Measurements from ENCODE around the gene MYO15A.

MYO15A gene

DNA sequence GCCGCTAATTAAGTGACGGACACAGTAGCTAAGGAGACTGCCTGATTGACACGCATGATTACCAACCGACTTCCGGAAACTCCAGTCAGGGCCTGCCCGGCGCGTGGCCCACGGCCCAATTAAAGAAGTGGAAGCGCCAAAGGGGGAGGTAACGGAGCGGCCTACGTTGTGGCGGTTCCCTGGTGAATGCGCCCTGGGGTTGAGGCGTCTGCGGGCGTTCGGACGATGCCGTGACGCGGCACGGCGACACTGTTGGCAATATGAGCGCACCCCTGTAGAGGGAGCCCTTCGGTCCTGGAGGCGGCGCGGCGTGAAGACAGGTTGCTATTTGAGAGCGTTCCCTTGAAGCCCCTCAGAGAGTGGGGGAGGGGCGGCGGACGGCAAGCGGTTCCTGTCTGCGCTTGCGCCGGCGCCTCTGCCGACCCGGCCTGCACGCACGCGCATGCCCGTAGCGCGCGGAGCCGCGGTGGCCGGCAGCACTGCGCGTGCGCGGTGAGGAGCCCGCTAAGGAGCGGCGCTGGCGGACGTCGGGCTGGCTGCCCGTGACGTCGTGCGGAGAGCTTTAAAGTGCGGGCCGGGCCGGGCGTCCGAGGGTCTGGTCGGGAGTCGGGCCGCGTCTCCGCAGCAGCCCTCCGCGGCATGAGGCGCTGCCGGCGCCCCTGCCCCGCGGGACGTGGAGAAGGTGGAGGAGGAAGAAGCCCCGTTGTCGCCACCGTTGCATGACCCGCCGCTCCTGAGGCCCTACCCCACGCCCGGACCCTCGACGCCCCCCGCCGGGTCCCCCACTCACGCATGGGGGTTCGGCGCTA lies 75.0 kb downstream of the MYO15A start, which contains the start of gene ALKBH5:
TSS of gene ALKBH5 (plus strand) at position 495 of the 809 bp plus-strand sequence. CDS start 416 bp downstream, outside the sequence.
- H3K27ac ChIP-seq (ENCODE audit: low read length) = peak within 1 kb of the TSS; percentile 40
- peaks cover 14% of the 10 kb centered on the region for H3K4me1 ChIP-seq (ENCODE audit: insufficient read depth, low read length)
- H3K27me3 ChIP-seq (ENCODE audit: insufficient read depth, low read length) = no peaks in the 10 kb centered on the region
- H3K9me3 ChIP-seq (ENCODE audit: insufficient read depth, low read depth, low read length) = no peaks in the 10 kb centered on the region
- H3K9ac ChIP-seq (ENCODE audit: low read depth, low read length) = peak within 1 kb of the TSS; percentile 94; the same call in 1 of the 2 replicates
- peak within 1 kb of the TSS; percentile 88 for H3K4me3 ChIP-seq (ENCODE audit: low read length)
- H3K36me3 ChIP-seq (ENCODE audit: insufficient read depth, low read depth, low read length) = peaks cover 29% of the 10 kb centered on the region

DNA sequence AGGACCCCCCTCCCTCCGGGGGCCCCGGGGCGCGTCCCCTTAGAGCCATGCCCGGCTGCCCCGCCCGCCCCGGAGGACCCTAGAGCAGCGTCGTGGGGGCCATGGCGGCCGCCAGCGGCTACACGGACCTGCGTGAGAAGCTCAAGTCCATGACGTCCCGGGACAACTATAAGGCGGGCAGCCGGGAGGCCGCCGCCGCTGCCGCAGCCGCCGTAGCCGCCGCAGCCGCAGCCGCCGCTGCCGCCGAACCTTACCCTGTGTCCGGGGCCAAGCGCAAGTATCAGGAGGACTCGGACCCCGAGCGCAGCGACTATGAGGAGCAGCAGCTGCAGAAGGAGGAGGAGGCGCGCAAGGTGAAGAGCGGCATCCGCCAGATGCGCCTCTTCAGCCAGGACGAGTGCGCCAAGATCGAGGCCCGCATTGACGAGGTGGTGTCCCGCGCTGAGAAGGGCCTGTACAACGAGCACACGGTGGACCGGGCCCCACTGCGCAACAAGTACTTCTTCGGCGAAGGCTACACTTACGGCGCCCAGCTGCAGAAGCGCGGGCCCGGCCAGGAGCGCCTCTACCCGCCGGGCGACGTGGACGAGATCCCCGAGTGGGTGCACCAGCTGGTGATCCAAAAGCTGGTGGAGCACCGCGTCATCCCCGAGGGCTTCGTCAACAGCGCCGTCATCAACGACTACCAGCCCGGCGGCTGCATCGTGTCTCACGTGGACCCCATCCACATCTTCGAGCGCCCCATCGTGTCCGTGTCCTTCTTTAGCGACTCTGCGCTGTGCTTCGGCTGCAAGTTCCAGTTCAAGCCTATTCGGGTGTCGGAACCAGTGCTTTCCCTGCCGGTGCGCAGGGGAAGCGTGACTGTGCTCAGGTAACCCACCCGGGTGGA lies 75.8 kb downstream of the MYO15A start:
- H3K9me3 ChIP-seq (ENCODE audit: insufficient read depth, low read depth, low read length) = no peaks in the 10 kb centered on the region
- peak overlapping the region; percentile 94 for H3K9ac ChIP-seq (ENCODE audit: low read depth, low read length)
- H3K4me3 ChIP-seq (ENCODE audit: low read length) = peak overlapping the region; percentile 88
- H3K27ac ChIP-seq (ENCODE audit: low read length) = no peak overlapping the region
- peaks cover 32% of the 10 kb centered on the region for H3K36me3 ChIP-seq (ENCODE audit: insufficient read depth, low read depth, low read length)
- H3K27me3 ChIP-seq (ENCODE audit: insufficient read depth, low read length) = no peaks in the 10 kb centered on the region
- peaks cover 14% of the 10 kb centered on the region for H3K4me1 ChIP-seq (ENCODE audit: insufficient read depth, low read length)

DNA sequence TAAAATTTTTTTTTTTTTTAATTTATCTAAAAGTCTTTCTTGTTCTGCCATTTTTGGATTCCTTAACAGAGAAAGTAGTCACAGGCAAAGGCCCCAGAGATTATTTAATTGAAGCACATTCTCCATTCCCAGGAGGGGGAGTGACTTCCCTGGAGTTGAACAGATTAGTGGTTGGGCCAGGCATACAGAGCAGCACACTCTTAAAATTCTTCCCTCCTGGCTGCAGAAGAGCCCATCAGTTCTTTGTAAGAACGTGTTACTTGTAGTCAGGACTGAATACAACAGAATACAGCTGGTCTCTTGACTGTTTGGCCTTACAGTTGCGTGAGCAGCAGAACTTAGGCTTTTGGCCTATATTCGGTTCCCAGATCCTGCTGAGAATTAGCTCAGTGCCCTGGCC lies 76.8 kb downstream of the MYO15A start:
- peak overlapping the region; percentile 88 for H3K4me3 ChIP-seq (ENCODE audit: low read length)
- peaks cover 37% of the 10 kb centered on the region for H3K36me3 ChIP-seq (ENCODE audit: insufficient read depth, low read depth, low read length)
- peak overlapping the region; percentile 94; the same call in 1 of the 2 replicates for H3K9ac ChIP-seq (ENCODE audit: low read depth, low read length)
- H3K27me3 ChIP-seq (ENCODE audit: insufficient read depth, low read length) = no peaks in the 10 kb centered on the region
- H3K27ac ChIP-seq (ENCODE audit: low read length) = no peak overlapping the region
- peaks cover 14% of the 10 kb centered on the region for H3K4me1 ChIP-seq (ENCODE audit: insufficient read depth, low read length)
- no peaks in the 10 kb centered on the region for H3K9me3 ChIP-seq (ENCODE audit: insufficient read depth, low read depth, low read length)

DNA sequence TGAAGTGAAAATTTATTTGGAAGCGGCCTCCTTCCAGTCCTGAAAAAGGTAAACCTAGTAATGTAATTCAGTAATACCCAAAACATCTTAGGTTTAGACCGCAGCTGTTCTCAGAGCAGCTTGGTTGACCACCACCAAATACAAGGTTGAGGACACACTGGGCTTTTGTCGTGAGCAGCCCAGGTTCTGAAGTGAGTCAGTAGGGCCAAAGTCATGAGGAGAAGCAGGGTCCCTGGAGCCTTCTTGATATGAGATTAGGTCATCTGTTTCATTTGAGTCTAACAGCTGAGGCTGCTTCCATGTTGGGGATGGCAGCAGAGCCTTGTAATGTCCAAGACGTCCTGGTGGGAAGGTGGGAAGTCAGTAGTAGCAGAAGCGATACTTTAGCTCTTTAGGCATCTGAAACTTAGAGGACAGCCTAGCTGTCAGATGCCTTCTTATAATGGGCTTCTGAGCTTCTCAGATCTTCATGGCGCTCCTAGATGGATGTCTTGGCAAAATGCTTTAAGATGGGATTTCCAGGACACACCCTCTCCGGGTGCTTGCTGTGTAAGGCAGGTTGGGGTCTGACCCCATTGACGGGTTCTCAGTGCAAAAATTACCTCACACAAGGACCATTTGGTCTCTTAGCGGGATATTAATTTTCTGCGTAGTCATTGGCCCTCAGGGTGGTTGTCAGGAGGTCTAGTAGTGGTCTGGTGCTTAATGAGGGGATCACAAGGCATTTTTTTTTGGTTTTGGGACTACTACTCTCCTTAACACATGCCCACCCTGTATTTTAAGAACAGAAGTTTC lies 77.5 kb downstream of the MYO15A start:
- Histone ChIP-seq H3K27me3 (ENCODE audit: insufficient read depth, low read length) (no peaks in the 10 kb centered on the region), H3K4me1 (ENCODE audit: insufficient read depth, low read length) (peaks cover 14% of the 10 kb centered on the region), H3K9ac (ENCODE audit: low read depth, low read length) (peak overlapping the region; percentile 94; the same call in 1 of the 2 replicates), H3K9me3 (ENCODE audit: insufficient read depth, low read depth, low read length) (no peaks in the 10 kb centered on the region), H3K36me3 (ENCODE audit: insufficient read depth, low read depth, low read length) (peaks cover 37% of the 10 kb centered on the region), H3K4me3 (ENCODE audit: low read length) (peak overlapping the region; percentile 88), H3K27ac (ENCODE audit: low read length) (no peak overlapping the region)

DNA sequence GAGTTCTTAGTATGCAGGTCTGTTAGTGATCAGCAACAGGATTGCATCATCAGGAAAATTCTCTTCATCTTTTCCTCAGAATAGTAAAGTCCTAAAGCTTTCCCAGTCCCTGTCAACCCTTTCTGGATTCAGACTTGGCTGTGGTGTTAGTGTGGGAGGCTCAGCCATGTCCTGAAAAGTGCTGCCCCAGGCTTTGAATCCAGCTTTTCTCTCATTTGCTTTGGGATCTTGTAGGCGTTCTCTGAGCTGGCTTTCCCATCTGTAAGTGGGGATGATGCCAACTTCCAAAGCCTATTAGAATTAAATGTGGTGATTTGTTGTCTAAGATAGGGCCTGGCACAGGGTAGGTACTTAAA lies 78.0 kb downstream of the MYO15A start:
- Histone ChIP-seq H3K9ac (ENCODE audit: low read depth, low read length) (peak overlapping the region; percentile 94; the same call in 1 of the 2 replicates), H3K27me3 (ENCODE audit: insufficient read depth, low read length) (no peaks in the 10 kb centered on the region), H3K27ac (ENCODE audit: low read length) (no peak overlapping the region), H3K4me1 (ENCODE audit: insufficient read depth, low read length) (peaks cover 14% of the 10 kb centered on the region), H3K9me3 (ENCODE audit: insufficient read depth, low read depth, low read length) (no peaks in the 10 kb centered on the region), H3K4me3 (ENCODE audit: low read length) (peak overlapping the region; percentile 88), H3K36me3 (ENCODE audit: insufficient read depth, low read depth, low read length) (peaks cover 37% of the 10 kb centered on the region)

DNA sequence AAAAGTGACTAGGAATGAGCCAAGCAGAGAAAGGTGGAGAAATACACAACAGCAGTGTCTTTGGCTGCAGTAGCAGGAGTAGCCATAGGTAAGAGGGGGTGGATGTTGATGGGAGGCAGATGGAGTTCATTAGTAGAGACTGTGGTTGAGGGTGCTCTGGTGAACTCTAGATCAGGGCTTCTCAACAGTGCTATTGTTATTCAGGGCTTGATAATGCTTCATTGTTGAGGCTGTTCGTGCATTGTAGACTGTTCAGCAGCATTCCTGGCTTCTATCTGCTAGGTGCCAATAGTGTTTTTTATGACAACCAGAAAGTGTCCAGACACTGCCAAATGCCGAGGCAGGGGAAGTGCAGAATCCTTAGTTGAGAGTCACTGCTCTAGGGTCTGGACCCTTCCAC lies 78.7 kb downstream of the MYO15A start:
- H3K4me3 ChIP-seq (ENCODE audit: low read length) = peak overlapping the region; percentile 88
- H3K27me3 ChIP-seq (ENCODE audit: insufficient read depth, low read length) = no peaks in the 10 kb centered on the region
- no peak overlapping the region for H3K27ac ChIP-seq (ENCODE audit: low read length)
- peak overlapping the region; percentile 94; the same call in 1 of the 2 replicates for H3K9ac ChIP-seq (ENCODE audit: low read depth, low read length)
- H3K9me3 ChIP-seq (ENCODE audit: insufficient read depth, low read depth, low read length) = no peaks in the 10 kb centered on the region
- H3K36me3 ChIP-seq (ENCODE audit: insufficient read depth, low read depth, low read length) = peaks cover 37% of the 10 kb centered on the region
- peaks cover 14% of the 10 kb centered on the region for H3K4me1 ChIP-seq (ENCODE audit: insufficient read depth, low read length)

DNA sequence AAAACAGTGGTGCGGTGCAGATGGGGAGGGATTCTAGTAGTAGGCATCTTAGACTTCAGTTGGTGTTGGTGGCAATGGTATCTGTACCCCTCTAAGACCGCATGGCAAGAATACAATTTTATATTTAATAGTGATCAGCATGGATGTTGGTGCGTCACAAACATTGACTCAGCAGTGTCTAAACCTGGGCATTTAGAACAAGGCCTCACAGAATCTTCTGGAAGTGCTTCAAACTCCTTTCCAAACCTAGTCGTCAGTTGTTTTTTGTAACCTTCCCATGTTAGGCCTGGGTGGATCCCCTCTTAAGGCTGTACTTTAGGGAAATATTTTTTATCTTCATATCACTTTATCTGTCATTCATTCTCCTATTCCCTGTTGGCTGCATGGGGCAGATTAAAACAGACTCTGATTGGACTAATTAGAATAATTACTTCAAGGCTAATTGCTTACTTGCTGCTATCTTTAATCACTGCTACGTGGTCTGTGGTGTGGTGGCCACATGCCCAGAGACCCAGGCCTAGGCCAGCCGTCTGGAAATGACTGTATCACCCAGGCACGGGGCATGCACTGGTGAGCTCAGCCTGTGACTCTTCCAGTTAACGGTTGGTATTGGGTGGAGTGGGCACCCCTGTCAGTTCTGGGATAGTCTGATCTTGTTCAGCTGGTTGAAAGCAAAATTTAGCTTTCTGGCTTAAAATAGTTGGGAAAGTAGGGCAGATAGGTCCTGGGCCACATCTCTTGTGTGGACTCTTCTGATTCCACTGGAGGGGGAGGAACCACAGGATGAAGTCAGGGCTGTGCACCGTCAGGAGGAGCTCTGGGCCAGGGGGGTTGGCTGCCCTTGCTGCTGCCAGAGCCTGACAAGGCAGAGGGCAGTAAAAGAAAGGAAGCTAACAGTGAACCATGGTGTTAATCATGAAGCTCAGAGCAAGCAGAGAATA lies 79.5 kb downstream of the MYO15A start:
- H3K27me3 ChIP-seq (ENCODE audit: insufficient read depth, low read length) = no peaks in the 10 kb centered on the region
- H3K36me3 ChIP-seq (ENCODE audit: insufficient read depth, low read depth, low read length) = peaks cover 37% of the 10 kb centered on the region
- H3K9me3 ChIP-seq (ENCODE audit: insufficient read depth, low read depth, low read length) = no peaks in the 10 kb centered on the region
- H3K4me1 ChIP-seq (ENCODE audit: insufficient read depth, low read length) = peaks cover 12% of the 10 kb centered on the region
- H3K27ac ChIP-seq (ENCODE audit: low read length) = no peak overlapping the region
- no peak overlapping the region for H3K9ac ChIP-seq (ENCODE audit: low read depth, low read length)
- H3K4me3 ChIP-seq (ENCODE audit: low read length) = 0 out of 2 replicates have a peak overlapping the region, but pooled peaks have one; percentile 88

DNA sequence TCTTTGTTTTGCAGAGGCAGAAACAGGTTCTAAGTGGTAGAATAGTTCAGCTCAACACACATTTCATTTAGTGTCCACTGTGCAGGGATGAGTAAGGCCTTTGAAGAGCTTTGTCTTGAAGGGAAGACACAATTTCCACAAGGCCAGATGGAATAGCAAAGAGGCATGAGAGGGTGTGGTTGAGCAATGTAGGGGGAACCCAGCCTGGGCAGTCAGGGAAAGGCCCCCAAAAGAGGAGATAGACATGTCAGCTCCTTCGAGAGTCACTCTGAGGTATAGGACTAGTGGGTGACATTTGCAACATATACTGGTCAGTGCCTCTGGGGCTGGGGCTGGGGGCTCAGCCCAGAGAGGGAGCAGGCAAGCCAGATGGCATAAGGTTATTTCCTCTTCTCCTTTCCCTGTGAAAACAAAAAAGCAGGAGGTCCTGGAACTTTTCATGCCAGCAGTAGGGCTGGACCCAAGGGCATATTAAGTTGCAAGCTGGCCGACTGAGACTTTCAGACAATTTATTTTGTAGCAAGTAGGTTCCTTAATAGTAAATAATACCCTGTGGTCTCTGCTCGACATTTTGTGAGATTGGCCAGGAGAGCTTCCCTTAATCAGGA lies 82.2 kb downstream of the MYO15A start:
- no peaks in the 10 kb centered on the region for H3K9me3 ChIP-seq (ENCODE audit: insufficient read depth, low read depth, low read length)
- H3K9ac ChIP-seq (ENCODE audit: low read depth, low read length) = no peak overlapping the region
- no peak overlapping the region for H3K4me3 ChIP-seq (ENCODE audit: low read length)
- peaks cover 51% of the 10 kb centered on the region for H3K36me3 ChIP-seq (ENCODE audit: insufficient read depth, low read depth, low read length)
- no peaks in the 10 kb centered on the region for H3K27me3 ChIP-seq (ENCODE audit: insufficient read depth, low read length)
- no peak overlapping the region for H3K27ac ChIP-seq (ENCODE audit: low read length)
- H3K4me1 ChIP-seq (ENCODE audit: insufficient read depth, low read length) = peaks cover 6% of the 10 kb centered on the region

DNA sequence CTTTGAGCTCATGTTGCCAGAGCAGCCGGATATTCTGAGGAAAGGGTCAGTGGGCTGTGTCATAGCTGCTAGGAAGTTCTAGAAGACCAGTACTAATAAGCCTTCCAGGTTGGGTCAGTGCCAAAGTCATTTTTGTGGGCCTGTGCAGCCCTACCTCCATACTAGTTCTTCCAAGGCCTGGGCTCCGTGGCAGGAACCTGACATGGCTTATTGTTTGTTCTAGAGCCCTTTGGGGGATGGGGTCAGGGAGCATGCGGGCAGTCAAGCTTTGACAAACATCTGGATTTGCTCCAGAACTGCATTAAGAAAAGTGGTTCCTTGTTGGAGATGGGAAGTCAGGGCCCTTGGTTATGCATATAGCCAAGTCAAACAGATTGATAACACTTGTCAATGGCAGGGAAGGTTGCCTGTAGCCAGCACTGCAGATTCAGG lies 82.7 kb downstream of the MYO15A start:
- Histone ChIP-seq H3K4me3 (ENCODE audit: low read length) (no peak overlapping the region), H3K27ac (ENCODE audit: low read length) (no peak overlapping the region), H3K27me3 (ENCODE audit: insufficient read depth, low read length) (no peaks in the 10 kb centered on the region), H3K4me1 (ENCODE audit: insufficient read depth, low read length) (peaks cover 1% of the 10 kb centered on the region; the same call in 1 of the 2 replicates), H3K9ac (ENCODE audit: low read depth, low read length) (no peak overlapping the region), H3K36me3 (ENCODE audit: insufficient read depth, low read depth, low read length) (peaks cover 51% of the 10 kb centered on the region), H3K9me3 (ENCODE audit: insufficient read depth, low read depth, low read length) (no peaks in the 10 kb centered on the region)

DNA sequence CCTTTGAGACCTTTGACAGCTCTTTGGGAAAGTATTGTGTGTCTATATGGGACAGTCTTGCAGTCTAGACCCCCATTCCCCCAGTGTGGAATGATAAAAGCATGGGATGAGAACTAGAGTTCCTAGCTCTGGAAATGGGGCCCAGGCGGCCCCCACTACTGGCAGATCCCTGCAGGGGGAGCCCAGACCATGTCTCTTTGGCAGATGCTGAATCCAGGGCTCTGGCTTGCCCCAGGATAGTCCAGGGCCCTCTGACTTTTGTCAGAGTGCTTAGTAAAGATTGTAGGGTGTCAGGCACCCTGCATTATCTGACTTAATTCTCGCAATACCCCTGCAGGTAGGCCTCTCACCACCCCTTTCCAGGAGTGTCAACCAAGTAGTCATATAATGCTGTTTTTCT lies 83.4 kb downstream of the MYO15A start:
- Histone ChIP-seq H3K9me3 (ENCODE audit: insufficient read depth, low read depth, low read length) (no peaks in the 10 kb centered on the region), H3K27me3 (ENCODE audit: insufficient read depth, low read length) (no peaks in the 10 kb centered on the region), H3K4me3 (ENCODE audit: low read length) (no peak overlapping the region), H3K36me3 (ENCODE audit: insufficient read depth, low read depth, low read length) (peaks cover 51% of the 10 kb centered on the region), H3K4me1 (ENCODE audit: insufficient read depth, low read length) (no peaks in the 10 kb centered on the region), H3K9ac (ENCODE audit: low read depth, low read length) (no peak overlapping the region), H3K27ac (ENCODE audit: low read length) (no peak overlapping the region)
